Mammary epithelial cell (primary cell): ENCODE data around the gene ZMYND12.

ENCODE experiments used
- EZH2 ChIP-seq: IDR thresholded peaks from 2 replicates; pipeline ENCODE4 v1.6.1; 2012; ENCODE audit warnings: low read length, inconsistent platforms, borderline replicate concordance
- TF ChIP-seq, protein P1 (sequence below), 2 donors: IDR thresholded peaks in 1 of 2; conservative IDR thresholded peaks in 1 of 2; 2 replicates each; pipeline ENCODE4 v1.5.1; 2011 to 2012; ENCODE audit warnings: inconsistent platforms in 2 of 2, low read length in 2 of 2, mild to moderate bottlenecking in 2 of 2, control low read depth in 1 of 2, low read depth in 1 of 2; ENCODE audit not compliant: insufficient read depth in 1 of 2; ENCODE audit errors: extremely low read depth in 1 of 2

GRCh38 chr1:42462828-42463763 lies 7.3 kb upstream of the ZMYND12 start, which contains the start of gene CCDC30:
- no peak for TF ChIP-seq EZH2
- TF ChIP-seq, protein P1, sequence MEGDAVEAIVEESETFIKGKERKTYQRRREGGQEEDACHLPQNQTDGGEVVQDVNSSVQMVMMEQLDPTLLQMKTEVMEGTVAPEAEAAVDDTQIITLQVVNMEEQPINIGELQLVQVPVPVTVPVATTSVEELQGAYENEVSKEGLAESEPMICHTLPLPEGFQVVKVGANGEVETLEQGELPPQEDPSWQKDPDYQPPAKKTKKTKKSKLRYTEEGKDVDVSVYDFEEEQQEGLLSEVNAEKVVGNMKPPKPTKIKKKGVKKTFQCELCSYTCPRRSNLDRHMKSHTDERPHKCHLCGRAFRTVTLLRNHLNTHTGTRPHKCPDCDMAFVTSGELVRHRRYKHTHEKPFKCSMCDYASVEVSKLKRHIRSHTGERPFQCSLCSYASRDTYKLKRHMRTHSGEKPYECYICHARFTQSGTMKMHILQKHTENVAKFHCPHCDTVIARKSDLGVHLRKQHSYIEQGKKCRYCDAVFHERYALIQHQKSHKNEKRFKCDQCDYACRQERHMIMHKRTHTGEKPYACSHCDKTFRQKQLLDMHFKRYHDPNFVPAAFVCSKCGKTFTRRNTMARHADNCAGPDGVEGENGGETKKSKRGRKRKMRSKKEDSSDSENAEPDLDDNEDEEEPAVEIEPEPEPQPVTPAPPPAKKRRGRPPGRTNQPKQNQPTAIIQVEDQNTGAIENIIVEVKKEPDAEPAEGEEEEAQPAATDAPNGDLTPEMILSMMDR (conservative IDR thresholded peaks at IDR 0.05 in 1 of 2, IDR thresholded peaks at IDR 0.05 in 1 of 2; ENCODE audit: extremely low read depth in 1 of 2, insufficient read depth in 1 of 2, low read depth in 1 of 2, low read length in 2 of 2), result no peak
